Astrocyte (in vitro differentiated cells and primary cell): Measurements from ENCODE around the gene URGCP.

Experiments used
- CTCF ChIP-seq: IDR thresholded peaks from 2 replicates; pipeline ENCODE4 v1.5.1; 2011; ENCODE audit warnings: low read depth, mild to moderate bottlenecking, inconsistent platforms, low read length, moderate library complexity; ENCODE audit not compliant: insufficient read depth
- EZH2 ChIP-seq: IDR thresholded peaks from 2 replicates; pipeline ENCODE4 v1.6.1; 2012; ENCODE audit warnings: mild to moderate bottlenecking, low read length, inconsistent platforms; ENCODE audit not compliant: insufficient read depth

- TF ChIP-seq CTCF: no peak
- TF ChIP-seq EZH2: no peak
Observed at GRCh38 chr7:43876976-43877745, 29.2 kb downstream of the URGCP start.
